OCI-LY1 (cell line): ENCODE results near the gene TMEM88.

Experiments used
- CTCF ChIP-seq: fragments of 200-600 bp; sonication (generic), shearing (Covaris generic); IDR thresholded peaks from 2 replicates; pipeline ENCODE4 v1.5.1; 2017; ENCODE audit warnings: mild to moderate bottlenecking, antibody characterized with exemption, low read length, moderate library complexity, mixed read lengths
- EZH2 ChIP-seq: fragments of 200-600 bp; sonication (generic), shearing (Covaris generic); IDR thresholded peaks from 2 replicates; pipeline ENCODE4 v1.8.0; 2017; ENCODE audit warnings: borderline replicate concordance, mixed run types, mild to moderate bottlenecking, antibody characterized with exemption, low read length, moderate library complexity, mixed read lengths

- TF ChIP-seq EZH2 (no peak), CTCF (no peak)
Measured at GRCh38 chr17:7825206-7825990, 29.5 kb upstream of the TMEM88 start.
